Hepatic stellate cell (primary cell): ENCODE measurements around the gene MOB3B.
"Not testable (repeated sequence)": the region's sequence is repeated elsewhere in the genome, so short reads cannot be mapped to it uniquely, and the experiment has no call there.

Experiments
- DNase-seq: peaks from one replicate; pipeline ENCODE4 v3.0.0; 2011; ENCODE audit warnings: low spot score

Gene MOB3B

DNA sequence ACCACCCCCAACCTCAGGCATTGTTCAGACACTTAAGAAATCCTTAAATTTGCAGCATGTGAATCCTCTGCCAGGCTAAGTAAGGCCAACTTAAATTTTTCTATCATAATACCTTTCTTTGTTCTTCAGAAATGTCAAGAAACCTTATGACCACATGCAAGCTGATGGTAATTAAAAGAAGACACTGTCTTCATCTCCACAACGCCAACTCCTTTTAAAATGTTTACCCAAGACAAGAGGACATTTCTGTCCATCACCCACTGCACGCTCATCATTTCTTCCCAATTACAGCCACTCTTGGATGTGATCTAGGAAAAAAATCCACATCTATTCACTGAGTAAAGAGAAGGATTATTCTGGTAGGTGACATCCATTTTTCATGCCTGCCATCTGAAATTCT is 11.6 kb downstream of the MOB3B start:
- DNase-seq = no peak

DNA sequence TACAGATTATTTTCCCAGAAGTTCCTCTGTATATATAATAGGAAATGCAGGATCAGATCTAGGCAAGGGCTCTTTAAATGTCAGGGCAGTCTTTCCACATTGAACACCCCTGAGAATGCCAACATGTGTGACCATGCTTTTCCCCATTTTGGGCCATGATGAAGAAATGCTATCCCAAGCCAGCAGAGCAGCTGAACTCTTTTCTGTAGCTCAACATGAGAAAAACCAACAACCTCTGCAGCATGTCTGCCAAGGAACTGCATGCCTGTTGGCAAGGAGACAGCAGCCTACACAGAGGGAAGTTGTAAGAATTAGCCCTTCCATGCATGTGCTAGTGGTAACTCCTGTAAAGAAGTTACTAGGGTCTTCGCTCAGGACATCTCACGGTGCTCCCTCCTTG is 15.1 kb downstream of the MOB3B start:
- no peak for DNase-seq

DNA sequence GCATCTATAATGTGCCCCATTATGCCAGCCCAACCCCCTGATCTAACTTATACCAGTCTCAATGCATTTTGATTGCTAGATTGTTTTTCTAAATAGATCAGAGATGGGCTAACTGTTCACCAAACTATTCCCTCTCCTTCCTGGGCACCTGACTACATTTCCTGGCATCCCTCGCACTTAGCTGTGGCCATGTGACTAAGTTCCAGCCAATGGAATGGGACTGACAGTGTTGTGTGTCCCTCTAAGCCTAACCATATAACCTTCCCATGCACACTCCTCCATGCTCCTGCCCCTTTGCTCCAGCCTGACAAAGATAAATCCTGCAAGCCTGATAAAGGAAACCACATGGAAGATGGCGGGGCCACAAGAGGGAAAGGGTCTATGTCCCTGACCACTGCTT is 17.8 kb downstream of the MOB3B start:
- DNase-seq = no peak

DNA sequence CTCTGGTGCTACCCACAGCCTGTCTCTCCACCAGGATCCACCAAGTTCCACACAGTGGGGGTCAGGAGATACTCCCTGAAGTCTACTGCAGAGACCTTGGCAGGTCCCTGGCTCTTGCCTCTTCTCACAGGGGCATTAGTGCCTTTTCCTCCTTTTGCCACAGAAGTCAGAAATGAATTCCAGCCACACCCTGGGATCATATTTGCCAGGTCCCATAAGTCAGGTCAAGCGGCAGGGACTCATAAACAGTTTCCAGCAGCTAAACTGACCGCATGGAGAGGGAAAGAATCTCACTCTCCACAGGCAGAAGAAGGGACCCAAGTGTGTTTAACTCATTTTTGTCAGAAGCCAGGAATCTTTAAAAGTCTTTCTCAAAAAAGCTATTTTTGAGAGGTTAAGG is 18.8 kb downstream of the MOB3B start:
- no peak for DNase-seq

DNA sequence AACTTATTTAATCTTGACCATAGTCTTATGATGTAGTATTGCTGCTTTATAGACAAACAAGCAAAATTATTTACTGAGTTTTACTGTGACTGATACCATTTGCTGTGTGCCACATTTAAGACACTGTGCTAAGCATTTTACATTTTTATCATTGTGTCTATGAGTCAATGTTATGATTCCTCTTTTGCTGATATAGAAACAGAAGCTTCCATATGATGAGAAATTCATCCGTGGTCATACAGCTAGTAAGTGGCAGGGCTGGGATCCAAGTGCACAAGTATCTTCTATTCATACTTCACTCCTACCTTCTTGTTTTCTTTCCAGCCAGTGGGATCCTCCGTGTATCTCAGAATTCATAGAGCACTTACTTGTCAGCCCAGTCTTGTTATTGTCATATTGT is 22.6 kb downstream of the MOB3B start:
- no peak for DNase-seq

DNA sequence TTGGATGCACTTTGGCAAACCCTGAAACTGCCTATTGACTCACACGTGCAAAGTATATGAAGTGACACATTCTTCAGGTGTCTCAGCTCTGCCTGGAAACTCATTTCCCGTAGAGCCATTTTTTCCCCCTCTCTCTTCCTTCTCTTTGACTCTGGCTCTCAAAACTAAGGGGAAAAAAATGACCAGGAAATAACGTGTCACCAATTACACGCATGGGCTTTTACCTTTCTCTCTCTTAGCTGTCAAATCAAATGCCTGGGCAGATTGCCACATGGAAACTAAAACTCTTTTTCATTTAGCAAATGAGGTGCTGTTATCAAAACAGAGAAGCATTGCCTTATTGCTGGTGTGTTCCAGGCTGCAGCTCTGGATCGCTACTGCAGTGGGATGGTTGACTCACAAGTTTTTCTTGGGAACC is 23.9 kb downstream of the MOB3B start:
- DNase-seq = no peak

DNA sequence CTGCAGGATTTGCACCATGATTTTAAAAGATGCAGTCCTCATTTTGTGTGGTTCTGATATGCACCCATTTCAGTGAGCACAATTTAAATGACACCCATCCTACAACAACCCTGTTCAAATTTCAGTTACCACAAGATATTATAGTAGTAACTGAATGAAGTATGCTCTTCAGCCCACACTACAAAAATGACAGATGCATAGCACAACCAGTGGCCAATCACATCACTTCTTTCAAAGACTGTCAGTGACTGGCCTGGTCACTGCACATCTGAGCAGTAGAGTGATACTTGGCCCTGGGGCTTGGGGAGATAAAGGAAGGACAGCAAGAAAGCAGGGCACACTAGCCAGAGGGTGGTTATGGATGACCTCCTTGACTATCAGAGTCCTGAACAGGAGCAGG is 25.4 kb downstream of the MOB3B start:
- DNase-seq = no peak

DNA sequence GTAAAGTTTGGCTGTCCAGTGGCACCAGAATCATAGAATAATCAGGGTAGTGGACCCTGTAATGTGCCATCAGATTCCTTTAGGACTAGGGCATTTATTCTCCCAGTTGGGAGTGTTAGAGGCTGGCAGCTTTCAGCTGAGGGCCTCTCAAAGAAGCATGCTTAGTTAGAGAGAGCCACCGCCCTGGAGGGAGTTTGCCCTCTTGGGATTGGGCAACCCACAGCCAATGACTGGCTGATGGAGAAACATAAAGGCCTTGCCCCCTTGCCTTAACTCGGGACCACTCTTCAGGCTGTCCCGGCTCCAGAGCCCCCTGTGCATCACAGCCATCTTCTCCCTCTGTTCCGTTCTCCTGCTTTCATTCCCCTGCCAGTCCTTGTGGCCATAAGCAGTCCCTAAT is 26.0 kb downstream of the MOB3B start:
- no peak for DNase-seq

DNA sequence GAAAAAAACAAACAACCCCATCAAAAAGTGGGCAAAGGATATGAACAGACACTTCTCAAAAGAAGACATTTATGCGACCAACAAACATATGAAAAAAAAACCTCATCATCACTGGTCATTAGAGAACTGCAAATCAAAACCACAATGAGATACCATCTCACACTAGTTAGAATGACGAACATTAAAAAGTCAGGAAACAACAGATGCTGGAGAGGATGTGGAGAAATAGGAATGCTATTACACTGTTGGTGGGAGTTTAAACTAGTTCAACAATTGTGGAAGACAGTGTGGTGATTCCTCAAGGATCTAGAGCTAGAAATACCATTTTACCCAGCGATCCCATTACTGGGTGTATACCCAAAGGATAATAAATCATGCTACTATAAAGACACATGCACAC is 28.7 kb downstream of the MOB3B start:
- DNase-seq = not testable (repeated sequence)

DNA sequence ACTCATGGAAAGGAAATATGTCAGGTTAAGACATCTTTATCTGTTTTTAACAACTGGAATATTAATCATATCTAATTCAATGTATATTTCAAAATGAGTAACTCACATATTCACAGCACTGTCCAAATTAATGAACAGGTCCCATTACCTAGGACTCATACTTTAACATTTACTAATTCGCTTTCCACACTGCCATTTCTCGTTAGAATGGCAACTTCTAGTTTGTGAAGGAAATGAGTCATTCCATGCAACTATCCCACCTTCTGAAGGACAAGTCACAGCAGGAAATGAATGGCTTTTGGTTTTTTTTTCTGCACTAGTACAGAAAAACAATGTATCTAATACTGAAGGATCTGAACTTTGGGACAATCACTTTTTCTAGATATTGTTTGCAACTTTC is 30.2 kb downstream of the MOB3B start:
- no peak for DNase-seq

DNA sequence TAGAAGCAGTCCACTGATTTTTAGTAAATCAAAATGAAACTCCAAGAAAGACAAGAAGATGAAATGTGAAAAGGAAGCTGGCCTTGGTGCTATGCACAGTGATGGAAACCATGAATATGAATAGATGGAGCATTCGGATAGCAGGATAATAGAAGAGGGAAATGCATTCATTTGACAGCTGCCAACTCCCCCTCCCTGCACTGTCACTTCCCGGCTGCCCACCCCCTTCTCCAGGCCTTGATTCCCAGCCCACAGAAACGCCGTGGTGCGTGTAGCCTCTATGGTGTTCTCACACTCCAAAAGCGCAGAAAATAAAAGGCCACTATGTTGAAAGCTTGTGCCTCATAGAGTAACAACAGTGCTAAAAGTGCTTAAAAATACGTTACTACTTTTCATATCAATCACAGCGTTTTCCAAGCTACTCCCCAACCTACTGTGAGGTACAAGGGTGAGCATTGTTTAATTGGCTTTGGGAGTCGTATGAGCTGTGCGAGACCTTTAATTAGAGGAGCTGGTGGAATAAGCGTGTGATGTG is 31.7 kb downstream of the MOB3B start:
- DNase-seq = no peak

DNA sequence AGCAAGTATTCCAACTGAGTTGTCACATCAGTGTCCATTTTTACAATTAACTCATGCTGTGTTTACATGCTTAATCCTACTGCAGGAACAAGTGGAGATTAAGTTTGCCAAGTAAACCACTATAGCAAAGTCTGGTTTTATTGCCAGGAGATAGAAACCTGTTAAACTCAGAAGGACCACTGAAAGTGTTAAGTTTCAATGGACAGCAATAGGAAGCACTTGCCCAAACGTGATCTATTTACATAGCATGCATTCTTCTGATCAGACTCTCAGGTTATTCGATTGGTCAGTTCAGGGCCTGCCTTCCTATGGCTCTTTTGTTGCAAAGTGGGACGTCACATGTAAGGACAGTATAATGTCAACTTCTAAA is 33.5 kb downstream of the MOB3B start:
- no peak for DNase-seq

DNA sequence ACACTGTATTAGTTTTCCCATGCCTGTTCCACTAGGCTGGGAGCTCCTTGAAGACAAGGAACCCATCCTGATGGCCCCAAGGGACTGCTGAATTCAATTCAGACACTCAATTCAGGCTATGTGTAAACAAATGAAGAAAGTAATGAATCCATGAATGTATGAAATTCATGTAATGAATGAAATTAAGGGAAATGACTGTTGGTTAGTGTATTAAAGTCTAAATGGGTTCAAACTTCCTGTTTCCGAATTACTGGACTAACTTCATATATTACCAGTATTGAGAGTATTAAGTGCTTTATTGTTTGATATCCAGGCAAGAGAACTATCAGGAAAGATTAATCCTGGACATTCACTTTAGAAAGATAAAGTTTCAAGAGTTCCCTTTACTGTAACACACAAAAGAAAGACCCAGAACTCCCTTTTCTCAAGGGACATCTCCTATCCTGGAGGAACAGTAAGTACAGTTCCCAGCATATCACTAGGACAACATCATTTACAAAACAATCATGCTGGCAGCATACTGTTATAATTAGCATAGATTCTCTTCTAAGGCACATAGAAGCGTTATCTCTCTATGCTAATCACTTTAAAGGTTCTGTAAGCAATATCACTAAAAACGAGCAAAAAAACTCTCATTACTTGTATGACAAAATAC is 34.0 kb downstream of the MOB3B start:
- no peak for DNase-seq

DNA sequence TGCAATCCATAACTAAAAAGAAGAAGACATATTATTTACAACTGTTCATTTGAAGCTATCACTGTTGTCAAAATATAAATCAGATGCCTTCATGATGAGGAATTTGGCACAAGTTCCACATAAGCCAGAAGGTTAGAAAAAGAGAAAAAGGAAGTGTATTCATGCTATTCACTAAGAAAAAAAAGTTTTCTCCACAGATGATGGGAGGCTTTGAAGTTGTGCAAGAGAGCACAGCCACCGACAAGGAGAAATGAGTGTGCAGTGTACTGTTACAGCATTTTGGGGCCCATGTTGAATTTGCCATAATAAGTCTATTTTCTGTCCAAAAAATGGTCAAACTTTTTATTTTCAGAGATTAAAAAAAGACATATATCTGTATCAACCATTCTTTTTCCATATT is 38.5 kb downstream of the MOB3B start:
- DNase-seq = no peak

DNA sequence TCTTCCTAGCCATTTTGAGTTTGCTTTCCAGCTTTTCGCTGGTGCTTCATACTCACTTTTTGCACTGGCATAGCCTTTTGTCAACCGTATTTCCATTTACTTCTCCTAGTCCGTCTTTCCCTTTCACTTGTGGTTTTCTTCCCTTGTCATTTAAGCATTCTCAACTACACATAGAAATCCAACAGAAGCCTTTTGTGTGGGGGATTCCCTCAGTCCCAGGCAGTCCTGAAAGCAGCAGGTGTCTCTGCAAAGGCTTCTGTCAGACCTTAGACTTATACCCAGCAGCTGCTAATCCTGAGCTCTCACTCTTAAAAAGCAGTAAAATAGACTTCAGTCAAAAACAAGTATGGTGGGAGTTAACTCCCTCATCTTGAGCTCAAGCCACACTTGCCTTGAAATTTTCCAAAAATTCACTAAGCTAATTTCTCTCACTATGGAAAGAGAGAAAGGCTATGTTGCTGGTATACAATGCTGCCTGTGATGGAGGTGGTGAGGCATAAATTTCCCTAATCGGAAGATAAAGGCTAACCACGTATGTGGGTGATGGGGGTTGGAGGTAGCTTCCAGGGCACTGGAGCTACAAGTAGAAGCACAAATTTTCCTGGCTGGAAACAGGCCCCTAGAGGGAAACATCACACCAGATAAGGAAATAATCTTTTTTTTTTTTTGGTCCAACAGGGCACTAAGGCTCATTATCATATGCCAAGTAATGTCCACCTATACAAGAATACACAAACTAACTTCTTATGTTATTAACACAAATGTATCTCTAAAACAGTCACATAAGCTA is 40.3 kb downstream of the MOB3B start:
- no peak for DNase-seq

DNA sequence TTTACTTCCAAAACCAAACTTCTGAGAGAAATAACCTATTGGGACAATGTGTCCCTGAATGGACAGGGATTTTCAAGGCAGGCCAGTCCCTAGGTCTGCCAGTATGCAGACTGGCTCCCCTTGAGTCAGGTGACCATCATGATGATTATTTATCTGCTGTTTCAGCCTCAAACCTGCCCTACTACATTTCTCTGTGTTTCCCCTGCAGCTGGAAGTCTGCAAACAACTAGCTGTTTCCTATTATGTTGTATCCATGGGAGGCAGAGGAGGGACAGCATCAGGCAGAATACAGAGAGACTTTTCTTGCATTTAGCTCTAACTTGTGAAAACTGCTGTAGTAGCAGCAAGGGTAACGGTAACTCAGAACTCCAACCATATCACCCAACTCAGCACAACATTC is 41.7 kb downstream of the MOB3B start:
- no peak for DNase-seq

DNA sequence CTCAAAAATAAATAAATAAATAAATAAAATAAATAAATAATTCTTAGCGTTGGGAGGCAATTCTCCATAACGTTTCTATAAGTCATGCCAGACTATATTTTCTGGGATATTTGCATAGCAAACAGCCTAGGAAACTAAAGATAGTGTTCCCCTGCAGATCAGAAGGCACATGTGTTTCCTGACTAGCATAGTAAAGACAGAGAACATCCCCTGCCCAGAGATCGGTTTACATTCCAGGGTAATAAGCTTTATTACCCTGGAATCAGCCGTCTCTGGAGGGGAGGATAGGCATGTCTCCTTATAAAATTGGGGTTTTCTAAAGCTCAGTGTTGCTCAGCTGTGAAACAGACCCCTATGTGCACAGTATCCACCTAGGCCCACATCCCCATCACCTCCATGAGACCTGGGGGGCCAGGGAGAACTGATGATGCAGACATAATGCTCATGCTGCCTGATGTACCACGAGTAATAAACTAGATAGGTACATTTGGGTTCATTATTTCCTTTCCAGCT is 42.4 kb downstream of the MOB3B start:
- DNase-seq = no peak

DNA sequence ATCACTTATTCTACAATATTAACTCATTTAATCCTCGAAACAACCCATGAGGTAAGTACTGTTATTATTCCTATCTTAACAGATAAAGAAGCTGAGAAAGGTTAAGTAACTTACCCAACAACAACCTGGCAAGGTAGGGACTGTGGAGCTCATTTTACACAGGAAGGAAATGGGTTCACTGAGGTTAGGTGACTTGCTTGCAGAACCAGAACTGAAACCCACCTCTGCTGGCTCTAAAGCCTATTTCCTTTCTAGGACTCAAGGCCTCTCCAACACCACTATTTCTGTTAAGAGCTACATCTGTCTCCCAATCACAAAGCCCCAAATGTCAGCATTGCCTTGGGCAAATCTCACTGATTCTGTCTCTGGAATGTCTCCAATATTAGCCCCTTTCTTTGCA is 44.5 kb downstream of the MOB3B start:
- DNase-seq = no peak

DNA sequence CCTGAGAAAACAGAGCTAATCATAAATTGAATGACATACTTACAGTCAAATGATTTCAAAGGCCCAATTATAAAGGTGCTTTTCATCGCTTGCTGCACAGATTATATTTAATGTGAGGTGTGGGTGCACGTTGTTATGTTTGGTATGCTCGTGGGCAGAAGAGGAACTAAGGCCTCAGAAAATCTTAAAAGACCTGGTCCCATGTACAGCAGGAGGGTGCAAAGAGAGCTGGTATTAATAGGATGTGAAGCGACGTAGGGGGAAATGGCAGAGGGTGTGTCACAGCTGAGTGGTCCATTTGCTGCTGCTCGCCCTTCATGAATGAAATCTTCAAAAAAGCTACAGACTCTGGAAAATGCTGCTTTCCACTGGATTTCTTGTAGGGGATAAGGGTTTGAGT is 46.0 kb downstream of the MOB3B start:
- DNase-seq = no peak

DNA sequence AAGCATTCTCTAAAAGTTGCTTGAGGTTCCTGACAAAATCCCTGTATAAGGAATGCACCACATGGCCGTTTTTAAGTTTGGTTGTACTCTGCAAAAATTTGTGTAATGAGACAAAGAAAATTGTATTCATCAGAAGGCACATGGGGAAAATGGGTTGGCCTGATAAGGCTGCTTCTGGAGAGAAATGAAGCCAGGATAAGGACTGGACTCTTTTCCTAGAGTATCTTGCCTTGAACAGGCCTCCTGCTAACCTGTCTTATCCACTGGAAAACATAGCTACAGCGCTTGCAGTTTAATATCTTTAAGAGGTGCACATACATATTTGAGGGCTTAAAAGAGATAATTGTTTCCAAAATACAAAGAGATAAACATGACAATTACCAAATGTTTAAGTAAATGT is 46.9 kb downstream of the MOB3B start:
- no peak for DNase-seq

DNA sequence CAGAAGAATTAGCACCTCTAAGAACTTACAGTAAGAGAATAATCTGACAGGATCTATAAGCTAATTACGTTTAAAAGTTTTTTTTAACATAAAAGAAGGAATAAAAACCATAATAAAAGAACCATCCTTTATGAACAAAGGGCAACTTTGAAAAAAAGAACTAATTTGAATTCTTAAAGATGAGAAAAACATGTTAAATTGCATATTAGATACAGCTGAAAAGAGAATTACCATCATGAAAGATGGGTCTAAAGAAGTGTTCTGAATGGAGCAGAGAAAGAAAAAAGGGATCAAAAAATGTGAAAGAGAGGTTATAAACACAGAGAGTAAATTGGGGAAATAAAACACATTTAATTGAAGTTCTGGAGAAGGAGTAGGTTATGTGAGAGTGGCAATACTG is 51.3 kb downstream of the MOB3B start:
- no peak for DNase-seq

DNA sequence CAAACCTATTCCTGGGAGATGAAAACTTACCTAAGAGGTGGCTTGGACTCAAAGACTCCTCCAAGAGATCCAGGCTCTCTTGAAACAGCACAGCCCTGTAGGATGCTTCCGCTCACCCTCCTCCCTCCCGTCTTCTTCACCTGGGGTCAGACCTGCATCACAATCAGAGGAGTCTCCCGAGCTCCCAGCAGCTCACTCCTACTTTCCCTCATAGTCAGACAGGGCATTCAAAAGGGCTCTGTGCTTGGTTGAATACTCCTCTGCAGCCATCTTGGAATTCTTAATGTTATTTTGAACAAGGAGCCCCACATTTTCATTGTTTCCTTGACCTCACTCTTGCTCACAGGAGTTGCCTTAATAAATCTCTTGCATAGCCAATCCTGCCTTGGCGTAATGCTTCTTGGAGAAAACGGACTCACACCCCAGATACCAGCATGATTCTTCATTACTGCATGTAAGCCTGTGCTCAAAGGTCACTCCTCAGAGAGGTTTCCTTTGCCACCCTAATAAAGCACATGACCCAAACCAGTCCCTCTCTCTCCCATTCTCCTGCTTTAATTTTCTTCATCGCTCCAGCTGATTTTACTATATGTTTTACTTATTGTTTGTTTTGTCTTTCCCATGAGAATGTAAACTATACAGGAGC is 52.6 kb downstream of the MOB3B start:
- DNase-seq = no peak

DNA sequence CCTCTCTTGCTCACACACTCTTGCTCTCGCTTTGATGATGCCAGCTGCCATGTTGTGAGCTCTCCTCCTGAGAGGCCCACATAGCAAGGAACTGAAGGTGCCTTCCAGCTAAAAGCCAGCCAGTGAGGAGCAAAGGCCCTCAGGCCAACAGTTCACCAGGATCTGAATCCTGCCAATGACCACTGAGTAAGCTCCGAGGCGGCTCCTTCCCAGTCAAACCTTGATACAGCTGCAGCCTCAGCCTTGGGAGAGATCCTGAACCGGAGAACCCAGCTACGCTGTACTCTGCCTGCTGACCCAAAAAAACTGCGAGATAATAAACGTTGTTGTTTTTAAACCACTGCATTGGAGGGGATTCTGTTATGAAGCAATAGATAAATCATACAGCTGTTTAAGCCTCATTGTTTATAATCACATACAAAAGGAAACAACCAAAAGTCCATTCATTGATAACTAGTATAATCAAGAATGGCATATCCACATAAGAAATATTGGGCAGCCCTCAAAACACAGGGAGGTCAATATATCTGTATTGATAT is 54.5 kb downstream of the MOB3B start:
- DNase-seq = no peak
